HG03039 (cell line): ENCODE data around the gene GLCCI1.
"Not testable (repeated sequence)": the region's sequence is repeated elsewhere in the genome, so short reads cannot be mapped to it uniquely, and the experiment has no call there.

Experiments used
- ATAC-seq: cut with Tn5 transposase; IDR thresholded peaks from one replicate; pipeline ENCODE4 v1.9.1; 2021; ENCODE audit warnings: mild to moderate bottlenecking, moderate library complexity; ENCODE audit not compliant: unreplicated experiment

GLCCI1 gene

DNA sequence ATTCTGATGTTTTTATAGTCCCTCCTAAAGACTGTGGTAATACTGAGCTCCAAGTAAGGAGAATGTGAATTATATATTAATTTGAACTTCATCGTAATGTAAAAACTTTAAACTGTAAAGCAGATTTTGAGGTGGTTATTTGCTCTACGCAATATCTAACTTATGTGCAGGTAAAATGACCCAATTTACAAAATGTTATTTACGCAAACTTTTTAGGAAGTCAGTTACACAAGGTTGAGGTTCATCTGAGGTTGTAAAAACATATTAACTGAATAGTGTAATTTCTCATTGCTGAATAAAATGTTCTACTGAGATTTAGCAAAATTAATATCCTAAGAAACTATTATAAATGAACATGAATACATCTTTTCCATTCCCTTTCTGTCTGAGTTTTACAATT lies 15.8 kb downstream of the GLCCI1 start:
- no peak for ATAC-seq

DNA sequence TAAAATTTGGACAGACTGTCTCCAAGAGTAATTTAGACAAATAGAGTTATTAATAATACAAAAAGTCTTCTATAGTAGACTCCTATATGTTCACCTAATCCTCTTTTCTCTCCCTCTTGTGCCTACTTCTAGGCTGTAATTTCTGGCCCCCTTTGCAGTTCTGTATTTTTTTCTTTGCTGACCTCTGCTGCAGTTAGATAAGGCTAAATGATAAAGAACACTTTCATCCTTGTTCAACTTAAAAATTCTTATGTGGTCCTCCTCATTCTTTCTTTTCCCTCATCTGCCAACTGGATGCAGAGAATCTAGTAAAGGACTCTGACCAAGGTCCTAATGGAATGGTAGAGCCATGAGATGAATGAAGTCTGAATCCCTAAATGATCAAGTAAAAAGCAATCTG lies 20.1 kb downstream of the GLCCI1 start:
- ATAC-seq = no peak

- ATAC-seq = no peak
Measured at GRCh38 chr7:7989133-7989532, 20.5 kb downstream of the GLCCI1 start.

DNA sequence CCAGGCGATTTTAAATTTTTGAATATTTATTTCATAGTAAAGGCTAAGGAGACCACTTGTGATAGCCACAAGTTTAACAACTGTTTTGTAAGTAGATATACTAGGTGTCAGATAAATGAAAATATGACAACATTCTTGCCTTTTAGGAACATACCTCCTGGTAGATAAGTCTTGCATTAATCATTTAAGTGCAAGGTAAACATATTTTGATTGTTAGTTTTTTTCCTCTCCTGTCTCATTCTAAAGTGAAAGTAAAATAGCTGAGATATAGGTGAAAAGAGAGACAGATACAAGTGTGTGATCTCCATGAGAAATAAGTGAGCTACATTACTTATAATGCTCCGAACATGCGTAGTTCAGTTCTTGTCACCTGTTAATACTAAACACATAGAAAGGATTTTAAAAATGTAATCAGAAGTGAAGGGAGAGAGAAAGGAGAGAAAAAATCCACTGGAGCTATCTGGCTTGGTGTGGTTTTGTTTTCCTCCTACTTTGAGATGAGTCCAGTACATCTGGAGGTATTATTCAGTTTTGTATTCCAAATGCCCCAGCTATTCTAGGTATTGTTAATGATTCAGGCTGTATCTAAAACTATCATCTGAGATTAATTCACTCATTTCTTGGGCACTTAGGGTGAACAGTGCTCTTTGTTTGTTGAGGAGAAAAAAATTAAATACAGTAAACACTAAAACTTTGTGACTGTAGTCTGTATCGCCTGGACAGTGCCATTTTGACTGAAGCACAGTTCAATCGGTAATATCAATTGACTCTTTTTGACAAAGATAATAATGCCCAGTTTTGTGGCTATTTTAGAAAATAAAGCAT lies 21.2 kb downstream of the GLCCI1 start:
- no peak for ATAC-seq

- no peak for ATAC-seq
Measured at GRCh38 chr7:7990441-7990761, 21.8 kb downstream of the GLCCI1 start.

DNA sequence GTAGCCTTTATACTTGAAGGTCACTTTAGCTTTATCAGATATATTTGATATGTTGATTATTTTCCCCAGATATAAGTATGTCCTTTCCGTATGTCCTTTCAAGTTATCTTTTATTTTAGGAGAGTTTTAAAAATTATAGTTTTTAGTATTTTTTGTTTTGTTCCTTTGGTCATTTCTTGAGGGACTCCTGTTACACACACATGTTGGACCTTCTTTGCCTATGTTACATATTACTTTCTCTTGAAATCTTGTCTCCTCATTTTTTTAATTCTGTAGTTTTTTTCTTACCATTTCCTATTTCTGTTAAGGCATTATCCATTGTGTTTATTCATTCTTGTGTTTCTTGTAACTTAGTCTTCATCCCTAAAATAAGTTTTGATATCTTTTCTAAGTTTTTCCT lies 23.9 kb downstream of the GLCCI1 start:
- ATAC-seq = no peak

GRCh38 chr7:7995348-7995747 lies 26.8 kb downstream of the GLCCI1 start:
- not testable (repeated sequence) for ATAC-seq

GRCh38 chr7:7996568-7996967 lies 28.0 kb downstream of the GLCCI1 start:
- no peak for ATAC-seq

DNA sequence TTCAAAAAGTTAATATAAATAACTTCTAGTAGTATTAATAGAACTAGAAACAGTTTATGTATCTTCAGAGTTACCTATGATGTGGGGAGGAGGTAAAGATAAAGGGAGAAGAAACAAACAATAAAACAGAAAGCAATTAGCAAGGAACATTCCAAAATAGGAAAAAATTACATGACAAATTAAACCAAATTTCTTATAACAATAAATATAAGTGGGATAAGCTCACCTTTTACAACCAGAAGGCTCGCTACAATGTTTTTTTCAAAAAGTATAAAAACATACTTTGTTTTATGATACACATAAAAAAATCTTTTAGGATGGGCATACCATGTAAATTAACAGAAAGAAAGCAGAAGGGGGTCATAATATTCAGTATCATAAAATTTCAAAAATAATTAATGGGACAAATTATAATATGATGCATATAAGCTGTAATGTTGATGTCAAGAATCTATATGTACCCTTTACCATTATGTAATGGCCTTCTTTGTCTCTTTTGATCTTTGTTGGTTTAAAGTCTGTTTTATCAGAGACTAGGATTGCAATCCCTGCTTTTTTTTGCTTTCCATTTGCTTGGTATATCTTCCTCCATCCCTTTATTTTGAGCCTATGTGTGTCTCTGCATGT lies 31.8 kb downstream of the GLCCI1 start:
- ATAC-seq = no peak

GRCh38 chr7:8003077-8003476 lies 34.5 kb downstream of the GLCCI1 start:
- ATAC-seq = no peak

DNA sequence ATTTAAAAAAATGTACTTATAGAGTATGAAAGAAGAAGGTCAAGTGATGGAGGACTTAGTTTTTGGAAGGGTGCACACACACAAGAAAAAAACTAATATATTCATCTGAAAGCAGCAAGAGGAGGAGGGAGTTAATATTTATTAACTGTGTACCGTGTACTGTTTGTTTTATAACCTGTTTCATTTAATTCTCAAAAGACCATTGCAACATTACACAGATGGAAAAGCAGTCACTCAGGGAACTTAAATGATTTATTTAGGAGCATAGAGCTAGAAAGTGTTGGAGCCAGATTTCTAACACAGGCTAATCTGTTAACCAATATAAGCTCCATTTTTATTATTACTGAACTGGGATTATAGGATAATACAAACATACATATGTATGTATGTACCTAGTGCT lies 36.7 kb downstream of the GLCCI1 start:
- no peak for ATAC-seq

DNA sequence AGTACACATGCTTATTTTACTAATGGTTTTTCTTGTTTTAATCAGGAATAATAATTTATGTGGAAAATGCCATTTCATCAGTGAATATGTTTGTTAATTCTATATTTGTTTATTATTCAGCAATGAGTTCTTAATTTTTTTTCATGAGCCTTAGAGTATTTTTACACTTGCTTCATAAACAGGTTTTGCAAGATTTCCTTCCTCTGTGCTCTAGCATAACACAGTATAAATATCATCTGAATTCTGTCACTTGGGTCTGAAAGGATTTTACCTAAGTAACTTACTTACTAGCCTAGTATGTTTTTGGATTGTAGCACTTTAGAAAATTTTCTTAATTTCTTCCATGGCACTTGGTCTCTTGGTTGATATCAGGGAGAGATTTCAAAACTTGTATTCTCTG lies 45.8 kb downstream of the GLCCI1 start:
- ATAC-seq = no peak

- no peak for ATAC-seq
Measured at GRCh38 chr7:8015100-8015745, 46.6 kb downstream of the GLCCI1 start.

DNA sequence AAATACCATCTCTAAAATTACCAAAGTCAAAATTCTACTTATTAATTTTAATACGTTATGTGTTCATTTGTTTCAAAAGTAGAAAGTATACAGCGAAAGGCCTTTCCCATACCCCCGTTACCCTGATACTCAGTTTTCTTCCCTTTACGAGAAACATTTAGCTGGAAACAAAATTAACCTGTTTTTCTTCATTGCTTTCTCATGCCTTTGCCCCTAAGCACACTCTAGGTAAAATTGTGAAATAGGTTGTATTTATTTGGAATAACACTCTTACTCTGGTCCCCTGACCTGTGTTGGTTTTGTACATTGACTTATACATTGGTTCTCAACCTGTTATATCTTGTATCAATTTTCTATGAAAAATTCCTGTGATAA lies 47.1 kb downstream of the GLCCI1 start:
- ATAC-seq = no peak

- ATAC-seq = no peak
Measured at GRCh38 chr7:8017423-8017822, 48.8 kb downstream of the GLCCI1 start.

DNA sequence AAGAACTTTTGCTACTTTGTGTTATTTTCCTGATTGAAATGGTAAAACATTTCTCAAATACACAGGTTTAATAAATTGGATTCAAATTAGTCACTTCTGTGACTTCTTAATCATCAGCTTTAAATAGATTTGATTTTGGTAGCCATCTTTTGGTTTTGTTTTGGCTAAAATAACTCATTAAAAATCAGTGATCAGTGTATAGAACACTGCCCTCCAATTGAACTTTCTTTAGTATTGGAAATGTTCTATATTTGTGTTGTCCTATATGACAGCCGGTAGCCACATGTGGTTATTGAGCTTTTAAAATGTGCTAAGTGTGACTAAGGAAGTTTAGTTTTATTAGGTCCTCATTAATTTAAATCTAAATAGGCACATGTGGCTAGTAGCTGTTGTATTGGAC lies 50.4 kb downstream of the GLCCI1 start:
- ATAC-seq = no peak

DNA sequence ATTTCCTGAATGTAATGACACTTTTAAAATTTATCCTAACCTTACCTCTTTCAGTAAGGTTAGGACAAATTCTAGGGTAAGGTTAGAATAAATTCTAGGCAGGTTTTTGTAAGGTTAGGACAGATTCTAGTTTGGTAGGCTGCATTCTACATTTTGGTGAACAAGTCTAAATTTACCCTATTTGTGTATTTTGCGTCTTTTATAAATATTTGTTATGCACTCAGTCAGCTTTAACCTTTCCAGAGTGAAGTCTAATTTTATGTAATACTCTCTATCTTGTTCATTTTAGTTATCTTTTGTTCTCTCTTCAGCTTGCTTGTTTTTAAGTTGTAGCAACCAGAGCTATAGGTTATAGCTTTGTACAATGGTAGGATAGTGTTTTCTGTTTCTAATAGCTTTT lies 54.0 kb downstream of the GLCCI1 start:
- ATAC-seq = no peak

DNA sequence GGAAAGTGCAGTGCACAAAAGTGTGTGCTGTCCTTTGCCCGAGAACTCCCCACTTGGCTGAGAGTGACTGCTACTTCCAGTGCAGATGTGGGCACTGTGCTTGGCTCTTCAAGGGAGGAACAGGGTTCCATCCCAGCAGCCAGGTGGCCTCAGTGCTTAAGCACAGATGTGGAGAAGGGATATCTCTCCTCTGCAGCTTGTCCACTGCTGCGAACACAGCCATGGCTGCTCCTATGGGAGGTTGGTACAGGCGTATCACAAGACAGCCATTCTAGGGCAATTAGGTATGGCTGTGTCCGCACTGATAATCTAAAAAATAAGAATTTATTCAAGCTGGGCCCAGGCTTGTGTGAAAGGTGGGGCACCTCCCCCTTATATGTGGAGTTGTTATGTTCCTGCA lies 66.6 kb downstream of the GLCCI1 start:
- ATAC-seq = no peak

DNA sequence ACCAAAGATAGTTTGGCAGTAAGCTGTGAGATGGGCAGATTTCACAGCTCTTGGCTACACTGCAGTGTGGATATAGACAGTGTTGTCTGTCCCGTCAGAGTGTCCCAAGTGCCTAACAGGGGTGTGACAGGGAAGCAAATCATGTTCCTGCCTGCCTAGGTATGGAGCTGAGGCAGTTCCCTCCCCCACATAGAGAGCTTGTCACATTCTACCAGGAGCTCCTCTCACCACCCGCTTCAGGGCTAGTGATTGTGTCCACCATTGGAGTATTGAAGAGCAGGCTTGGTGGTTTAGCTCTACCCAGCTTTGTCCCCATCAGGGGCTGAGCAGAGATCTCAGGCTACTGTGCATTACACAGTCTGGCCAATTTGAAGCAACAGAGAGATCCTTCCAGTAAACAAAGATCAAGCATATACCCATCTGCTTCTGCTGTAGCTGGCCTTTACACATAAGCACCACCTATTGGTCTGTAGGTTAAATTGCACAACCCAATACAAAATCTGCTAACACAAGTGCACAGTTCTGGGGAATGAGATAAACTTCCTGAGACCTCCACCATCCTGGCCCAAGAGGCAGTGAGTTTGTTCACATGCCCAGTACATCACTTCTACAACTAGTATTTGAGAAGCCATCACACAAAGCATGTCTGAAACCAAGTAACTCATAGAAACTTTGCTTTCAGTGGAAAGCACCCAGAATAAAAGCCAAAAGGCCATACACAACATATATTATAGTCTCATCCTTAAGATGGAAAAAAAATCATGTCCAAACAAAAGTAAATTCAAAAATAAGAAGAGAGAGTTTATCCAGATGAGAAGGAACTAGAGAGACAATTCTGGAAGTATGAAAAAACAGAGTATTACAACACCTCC lies 67.3 kb downstream of the GLCCI1 start:
- peak; percentile 60 for ATAC-seq

DNA sequence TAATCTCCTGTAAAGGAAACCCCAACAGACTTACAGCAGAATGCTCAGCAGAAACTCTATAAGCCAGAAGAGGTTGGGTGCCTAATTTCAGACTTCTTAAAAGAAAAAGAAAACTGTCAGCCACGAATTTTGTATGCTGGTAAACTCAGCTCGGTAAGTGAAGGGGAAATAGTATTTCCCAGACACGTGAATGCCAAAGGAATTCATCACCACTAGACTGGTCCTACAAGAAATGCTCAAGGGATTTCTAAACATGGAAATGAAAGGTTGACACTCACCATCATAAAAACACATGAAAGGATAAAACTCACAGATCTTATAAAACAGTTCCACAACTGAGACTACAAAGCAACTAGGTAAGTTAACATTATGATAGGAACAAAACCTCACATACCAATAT lies 68.6 kb downstream of the GLCCI1 start:
- ATAC-seq = no peak

- no peak for ATAC-seq
Measured at GRCh38 chr7:8040768-8041369, 72.3 kb downstream of the GLCCI1 start.
